Measurements from ENCODE around the gene GPA33.

The GPA33 gene

DNA sequence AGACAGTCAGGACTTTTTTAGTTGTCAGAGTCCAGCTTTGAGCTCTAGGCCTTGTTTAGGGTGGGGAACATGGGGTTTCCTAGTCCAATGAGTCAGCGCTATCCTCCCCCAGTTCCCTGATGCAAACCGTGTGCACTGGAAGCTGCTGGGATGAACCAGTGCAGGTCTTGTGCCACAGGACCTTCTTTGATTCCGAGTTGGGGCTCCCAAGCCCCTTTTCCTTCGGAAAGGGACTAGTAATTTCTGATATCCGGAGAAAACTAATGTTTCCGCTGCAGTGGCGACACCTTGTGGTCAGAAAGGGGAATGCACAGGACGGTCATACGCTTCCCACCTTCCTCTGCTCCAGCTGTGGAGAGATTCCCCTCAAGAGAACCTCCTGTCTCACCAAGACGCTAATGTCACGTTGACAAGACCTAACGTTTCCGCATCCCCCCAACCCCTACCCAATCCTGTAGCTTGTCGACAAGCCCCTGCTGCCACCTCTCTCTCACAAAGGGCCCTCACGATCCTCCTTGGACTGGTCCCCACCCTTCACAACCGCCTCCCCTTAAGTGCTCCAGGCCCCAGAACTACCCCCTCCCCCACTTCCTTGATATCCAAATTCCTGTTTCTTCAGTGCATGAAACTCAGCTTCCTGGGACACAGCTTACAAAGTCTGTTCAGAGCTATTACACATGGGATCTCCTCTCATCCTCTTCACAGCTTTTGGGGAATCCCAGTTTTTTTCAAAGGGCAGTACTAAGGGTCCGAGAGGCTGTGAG, 30.9 kb downstream of the GPA33 start:
- TF ChIP-seq, protein P1, sequence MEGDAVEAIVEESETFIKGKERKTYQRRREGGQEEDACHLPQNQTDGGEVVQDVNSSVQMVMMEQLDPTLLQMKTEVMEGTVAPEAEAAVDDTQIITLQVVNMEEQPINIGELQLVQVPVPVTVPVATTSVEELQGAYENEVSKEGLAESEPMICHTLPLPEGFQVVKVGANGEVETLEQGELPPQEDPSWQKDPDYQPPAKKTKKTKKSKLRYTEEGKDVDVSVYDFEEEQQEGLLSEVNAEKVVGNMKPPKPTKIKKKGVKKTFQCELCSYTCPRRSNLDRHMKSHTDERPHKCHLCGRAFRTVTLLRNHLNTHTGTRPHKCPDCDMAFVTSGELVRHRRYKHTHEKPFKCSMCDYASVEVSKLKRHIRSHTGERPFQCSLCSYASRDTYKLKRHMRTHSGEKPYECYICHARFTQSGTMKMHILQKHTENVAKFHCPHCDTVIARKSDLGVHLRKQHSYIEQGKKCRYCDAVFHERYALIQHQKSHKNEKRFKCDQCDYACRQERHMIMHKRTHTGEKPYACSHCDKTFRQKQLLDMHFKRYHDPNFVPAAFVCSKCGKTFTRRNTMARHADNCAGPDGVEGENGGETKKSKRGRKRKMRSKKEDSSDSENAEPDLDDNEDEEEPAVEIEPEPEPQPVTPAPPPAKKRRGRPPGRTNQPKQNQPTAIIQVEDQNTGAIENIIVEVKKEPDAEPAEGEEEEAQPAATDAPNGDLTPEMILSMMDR (IDR thresholded peaks at IDR 0.05; ENCODE audit: extremely low read depth, missing control alignments) = peak; percentile 91

DNA sequence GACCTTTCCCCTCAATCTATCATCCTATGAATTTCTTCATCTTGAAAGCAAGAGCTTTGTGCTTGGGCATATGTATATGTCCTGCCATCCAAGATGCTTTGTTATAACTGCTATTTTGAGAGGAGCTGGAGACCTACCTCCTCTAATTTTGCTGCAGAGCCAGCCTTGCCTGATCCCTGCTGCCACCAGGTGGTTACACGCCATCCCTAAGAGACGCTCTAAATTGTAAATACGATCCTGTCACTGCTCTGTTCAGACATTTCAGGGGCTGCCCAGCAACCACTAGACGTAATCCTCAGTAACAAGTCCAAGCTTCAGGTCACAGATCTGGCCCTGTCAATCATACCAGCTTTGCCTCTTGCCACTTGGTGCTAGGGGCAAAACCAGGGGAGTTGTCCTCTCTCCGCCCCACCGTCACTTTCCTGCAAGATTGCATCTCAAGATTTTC, 32.9 kb downstream of the GPA33 start:
- DNase-seq (ENCODE audit: low spot score) = peak; percentile 45
- TF ChIP-seq, protein P1 (IDR thresholded peaks at IDR 0.05; ENCODE audit: extremely low read depth, missing control alignments) = peak; percentile 59

More for the DNA sequence above, 30.9 kb downstream of the GPA33 start:
- DNase-seq (ENCODE audit: low spot score) = peak; percentile 68

DNA sequence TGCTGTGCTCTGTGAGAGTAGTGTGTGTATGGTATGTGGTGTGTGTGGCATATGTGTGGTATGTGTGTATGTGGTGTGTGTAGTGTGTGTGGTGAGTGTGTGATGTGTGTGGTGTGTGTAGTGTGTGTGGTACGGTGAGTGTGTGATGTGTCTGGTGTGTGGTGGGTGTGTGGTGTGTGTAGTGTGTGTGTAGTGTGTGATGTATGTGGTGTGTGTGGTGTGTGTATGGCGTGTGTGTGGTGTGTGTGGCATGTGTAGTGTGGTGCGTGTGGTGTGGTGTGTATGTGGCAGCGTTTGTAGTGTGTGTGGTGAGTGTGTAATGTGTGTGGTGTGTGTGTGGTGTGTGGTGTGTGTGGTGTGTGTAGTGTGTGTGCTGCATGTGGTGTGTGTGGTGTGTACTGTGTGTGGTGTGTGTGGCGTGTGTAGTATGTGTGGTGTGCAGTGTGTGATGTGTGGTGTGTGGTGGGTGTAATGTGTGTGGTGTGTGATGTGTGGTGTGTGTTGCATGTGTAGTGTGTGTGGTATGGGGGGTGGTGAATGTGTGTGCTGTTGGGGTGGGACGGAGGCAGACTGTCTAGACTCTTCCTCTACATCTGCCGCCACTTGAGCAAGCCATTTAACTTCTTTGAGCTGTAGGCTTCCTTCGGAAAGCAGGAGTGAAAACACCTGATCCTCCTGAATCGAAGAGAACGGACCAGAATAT, 33.5 kb downstream of the GPA33 start:
- DNase-seq (ENCODE audit: low spot score) = no peak
- TF ChIP-seq, protein P1 (IDR thresholded peaks at IDR 0.05; ENCODE audit: extremely low read depth, missing control alignments) = no peak

DNA sequence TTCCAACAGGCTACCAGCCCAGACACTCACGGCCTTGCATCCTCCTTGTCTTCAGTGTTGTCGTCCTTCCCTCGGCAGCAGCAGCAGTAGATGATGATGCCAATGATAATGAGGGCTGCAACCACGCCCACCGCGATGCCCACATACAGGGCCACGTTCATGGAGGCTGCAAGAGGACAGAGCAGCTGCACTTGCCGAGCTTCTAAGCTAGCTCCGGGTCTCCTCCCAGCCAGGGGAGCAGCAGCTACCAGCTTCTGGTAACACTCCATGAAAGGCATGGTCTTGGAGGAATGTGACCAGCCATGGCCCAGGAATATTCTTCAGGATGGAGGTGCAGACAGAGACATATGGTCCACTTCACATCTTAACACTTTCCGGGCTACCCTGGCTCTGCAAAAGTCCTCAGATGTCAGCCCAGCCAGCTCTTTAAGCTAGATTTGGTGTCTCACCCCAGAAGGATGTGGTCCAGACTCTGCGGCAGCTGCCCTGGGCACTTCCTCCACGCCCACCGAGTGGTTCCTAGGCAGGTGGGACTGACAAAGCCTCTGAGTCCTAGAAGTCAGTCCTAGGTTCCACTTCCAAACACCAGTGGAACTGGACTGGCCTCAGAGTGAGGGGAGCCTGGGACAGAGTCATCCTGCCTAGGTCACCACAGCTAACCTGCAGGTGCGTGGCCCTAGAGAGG, 35.1 kb downstream of the GPA33 start:
- DNase-seq (ENCODE audit: low spot score) = no peak
- TF ChIP-seq, protein P1 (IDR thresholded peaks at IDR 0.05; ENCODE audit: extremely low read depth, missing control alignments) = no peak

DNA sequence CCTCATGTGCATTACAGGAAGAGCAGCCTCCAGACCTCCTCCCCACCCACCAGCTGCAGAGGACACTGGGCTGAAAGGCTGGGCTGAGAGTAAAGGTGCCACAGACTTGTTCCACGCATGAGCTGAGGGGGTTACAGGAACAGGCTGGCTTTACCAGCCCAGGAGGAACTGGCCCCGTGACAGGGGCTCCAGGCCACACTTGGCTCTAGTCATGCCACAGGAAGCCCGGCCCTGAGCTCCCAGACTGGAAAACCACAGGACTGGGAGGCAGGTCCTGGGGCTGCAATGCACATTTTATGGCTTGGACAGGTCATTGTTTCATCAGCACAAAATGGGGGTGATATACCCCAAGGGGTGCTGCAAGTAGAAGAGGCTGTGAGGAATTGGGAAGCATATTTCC, 35.6 kb downstream of the GPA33 start:
- TF ChIP-seq, protein P1 (IDR thresholded peaks at IDR 0.05; ENCODE audit: extremely low read depth, missing control alignments) = no peak
- no peak for DNase-seq (ENCODE audit: low spot score)

DNA sequence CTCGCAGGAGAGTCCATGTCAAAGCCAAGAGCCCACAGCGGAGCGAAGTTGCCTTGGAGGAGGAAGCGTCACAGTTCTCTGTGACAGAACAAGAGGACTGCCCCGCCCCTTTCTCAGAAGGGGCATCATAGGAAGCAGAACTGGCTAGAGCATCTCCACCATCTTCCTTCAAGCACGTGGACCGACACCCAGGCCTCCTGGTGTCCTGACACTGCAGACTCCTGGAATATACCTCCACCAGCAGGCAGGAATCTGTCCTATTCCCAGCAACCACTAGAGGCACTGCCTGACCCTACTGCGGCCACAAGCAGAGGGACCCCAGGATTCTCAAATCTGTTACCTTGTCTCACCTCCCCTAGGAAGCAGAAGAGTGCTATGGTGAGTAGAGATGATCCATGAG, 37.8 kb downstream of the GPA33 start:
- TF ChIP-seq, protein P1 (IDR thresholded peaks at IDR 0.05; ENCODE audit: extremely low read depth, missing control alignments) = no peak
- no peak for DNase-seq (ENCODE audit: low spot score)

DNA sequence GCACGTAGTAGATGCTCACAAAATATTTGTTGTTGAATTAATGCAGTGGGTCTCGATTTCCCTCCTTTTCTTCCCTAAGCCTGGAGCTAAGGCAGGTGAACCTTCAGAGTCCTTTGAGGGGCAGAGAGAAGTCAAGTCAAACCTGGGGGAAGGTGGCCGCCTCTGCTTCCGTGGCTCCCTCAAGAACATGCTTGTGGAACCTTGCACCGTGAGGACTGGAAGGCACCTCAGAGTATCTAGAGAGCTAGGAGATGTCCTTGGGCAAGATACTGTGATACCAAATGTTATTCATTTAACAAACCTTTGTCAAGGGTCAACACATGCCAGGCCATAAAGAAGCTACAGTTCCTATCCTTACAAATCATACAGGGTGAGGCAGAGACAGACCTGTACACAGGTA, 38.3 kb downstream of the GPA33 start:
- no peak for DNase-seq (ENCODE audit: low spot score)
- TF ChIP-seq, protein P1 (IDR thresholded peaks at IDR 0.05; ENCODE audit: extremely low read depth, missing control alignments) = no peak
